Pancreas (tissue), 10 donors: ENCODE results near the gene CCL23. TPM values are rescaled to one million over a fixed set of nuclear protein-coding genes. Genes with fewer than 3 reads are reported as not detected.

Source experiments
- ATAC-seq, 4 donors: fragments of 200-7000 bp; cut with Tn5 transposase; one replicate each; pipeline versions ENCODE4 v1.8.0 to v1.9.1; 2020; ENCODE audit warnings: mild to moderate bottlenecking in 4 of 4, moderate library complexity in 4 of 4
- DNase-seq, 6 donors: peaks; one replicate each; pipeline ENCODE4 v3.0.0-alpha.2; 2020
- FAIRE-seq: peaks from 2 replicates; lab custom pipeline; 2012; peaks lifted over from hg19 to GRCh38; lab: Jason Lieb, UNC
- H3K27ac ChIP-seq, 4 donors: fragments of 200-600 bp; sonication (generic); 1 replicate in 3 of 4; 2 replicates in 1 of 4; pipeline versions ENCODE4 v1.5.0 to v1.8.0; 2020
- H3K27me3 ChIP-seq, 4 donors: fragments of 200-600 bp; one replicate each; pipeline ENCODE4 v1.8.0; 2021
- H3K36me3 ChIP-seq, 3 donors: fragments of 200-600 bp; sonication (generic) in 1 of 3; one replicate each; pipeline versions ENCODE4 v1.5.0 to v1.8.0; 2020 to 2021
- H3K4me1 ChIP-seq, 3 donors: fragments of 200-600 bp; one replicate each; pipeline ENCODE4 v1.8.0; 2021
- H3K4me3 ChIP-seq, 4 donors: fragments of 200-600 bp; sonication (generic) in 2 of 4; one replicate each; pipeline versions ENCODE4 v1.5.0 to v1.8.0; 2020 to 2021
- H3K9me3 ChIP-seq, 4 donors: fragments of 200-600 bp; one replicate each; pipeline ENCODE4 v1.8.0; 2021
- CTCF ChIP-seq, 4 donors: fragments of 200-600 bp; sonication (generic) in 3 of 4; IDR thresholded peaks; one replicate each; pipeline versions ENCODE4 v1.5.0 to v1.8.0; 2021; ENCODE audit warnings: antibody characterized with exemption in 4 of 4
- WGBS, 2 donors: extraction: QIAGEN DNeasy Blood & Tissue Kit; methylation state at CpG; one replicate each; pipeline ENCODE4 v1.1.7; 2013; 5-methylcytosine and 5-hydroxymethylcytosine counted together
- intact Hi-C, 3 donors: fragments of 100-400 bp; cut with DNase I; formaldehyde crosslinking; loops; one replicate each; pipeline versions ENCODE4 v1.11.1 to v1.14.2; 2022
- polyA plus RNA-seq, 2 donors: library from polyadenylated mRNA; stranded (reverse); fragments of 200-250 nt; gene quantifications; one replicate each; pipeline ENCODE4 v1.2.3, GENCODE V29; 2013
- total RNA-seq, 6 donors: library from RNA; stranded (reverse); fragmentation: NEBNext Ultra II Directional in 4 of 6; extraction: Animal tissue kit (Norgen Biotek cat#: 25700) in 4 of 6; gene quantifications; one replicate each; pipeline versions ENCODE4 v1.2.1 to v1.2.4, GENCODE V29; 2021 to 2023
- donor health status: healthy with polysubstance abuse.
- donor health status: DM: no; HTN: no; CAD: no; lungs with moderate emphysema.
- donor health status: DM: no; HTN: no; CAD: no.
- donor health status: control.
- donor health status: control.
- donor health status: Bipolar disorder and iron deficiency.
- donor health status: DM: yes; HTN: yes; CAD: no.
- donor health status: DM: no; HTN: no; CAD: no.
- donor health status: DM: no; HTN: no; CAD: no.
- donor health status: DM: yes; HTN: yes; CAD: no.

Gene CCL23
- total and polyA plus RNA-seq, 8 donors, result 0.39 to 2.2 (median 0.63) TPM; not detected in 2

- Histone ChIP-seq H3K36me3 (no peaks in the 10 kb centered on the region), H3K9me3 (no peaks in the 10 kb centered on the region), H3K27ac (no peak overlapping the region), H3K4me1 (no peaks in the 10 kb centered on the region), H3K27me3 (no peaks in the 10 kb centered on the region), H3K4me3 (no peak overlapping the region)
- DNase-seq, result no peak
- WGBS, 2 donors, result 57 to 68% methylated on average over 2 of the region's 2 CpGs
- FAIRE-seq, result no peak
- ATAC-seq, result no peak
- intact Hi-C loops, result no loop called here
- TF ChIP-seq CTCF (IDR thresholded peaks at IDR 0.05), result no peak
Observed at GRCh38 chr17:36011201-36011600, 6.6 kb downstream of the CCL23 start.

GRCh38 chr17:36008998-36009665 lies 8.6 kb downstream of the CCL23 start:
- FAIRE-seq, result no peak
- no peak for ATAC-seq
- WGBS, 2 donors, result 82 to 86% methylated on average over 14 of the region's 14 CpGs

GRCh38 chr17:36004594-36005108 lies 13.1 kb downstream of the CCL23 start:
- TF ChIP-seq CTCF (IDR thresholded peaks at IDR 0.05), result no peak
- 50 to 65% methylated on average over 4 of the region's 4 CpGs for WGBS, 2 donors
- intact Hi-C loops, result no loop called here
- Histone ChIP-seq H3K27me3 (no peaks in the 10 kb centered on the region), H3K4me1 (peaks cover 0 to 5% (median 4%) of the 10 kb centered on the region in 3 donors), H3K36me3 (no peaks in the 10 kb centered on the region), H3K4me3 (no peak overlapping the region), H3K27ac (no peak overlapping the region), H3K9me3 (no peaks in the 10 kb centered on the region)
- FAIRE-seq, result no peak
- no peak for ATAC-seq
- DNase-seq, result no peak

More at GRCh38 chr17:36008998-36009665, 8.6 kb downstream of the CCL23 start:
- intact Hi-C loops, result no loop called here
- no peaks in the 10 kb centered on the region for H3K27me3 ChIP-seq
- no peaks in the 10 kb centered on the region for H3K36me3 ChIP-seq
- DNase-seq, result no peak
- no peak for TF ChIP-seq CTCF (IDR thresholded peaks at IDR 0.05)
- no peak overlapping the region for H3K4me3 ChIP-seq
- no peaks in the 10 kb centered on the region for H3K4me1 ChIP-seq
- H3K9me3 ChIP-seq, result no peaks in the 10 kb centered on the region
- no peak overlapping the region for H3K27ac ChIP-seq

GRCh38 chr17:36002631-36003030 lies 15.1 kb downstream of the CCL23 start:
- DNase-seq (no peak), ATAC-seq (no peak), FAIRE-seq (no peak)
- no peak for TF ChIP-seq CTCF (IDR thresholded peaks at IDR 0.05)
- intact Hi-C loops, result no loop called here
- Histone ChIP-seq H3K27ac (no peak overlapping the region), H3K27me3 (no peaks in the 10 kb centered on the region), H3K4me1 (peaks cover 0 to 5% (median 4%) of the 10 kb centered on the region in 3 donors), H3K4me3 (no peak overlapping the region), H3K36me3 (no peaks in the 10 kb centered on the region), H3K9me3 (no peaks in the 10 kb centered on the region)
- 90 to 93% methylated on average over 7 of the region's 7 CpGs for WGBS, 2 donors
